NOMO-1 treated with dmso at 0.1 percent for 144 hours (cell line): ENCODE results near the gene ZNF43.
A peak's percentile ranks its signal among the peaks of the same experiment; 100 is the strongest.
"Not testable (repeated sequence)": the region's sequence is repeated elsewhere in the genome, so short reads cannot be mapped to it uniquely, and the experiment has no call there.

ENCODE experiments used
- DNase-seq: peaks from one replicate; lab custom pipeline; 2025; ENCODE audit not compliant: unreplicated experiment; lab: John Stamatoyannopoulos, UW

ZNF43 gene

DNA sequence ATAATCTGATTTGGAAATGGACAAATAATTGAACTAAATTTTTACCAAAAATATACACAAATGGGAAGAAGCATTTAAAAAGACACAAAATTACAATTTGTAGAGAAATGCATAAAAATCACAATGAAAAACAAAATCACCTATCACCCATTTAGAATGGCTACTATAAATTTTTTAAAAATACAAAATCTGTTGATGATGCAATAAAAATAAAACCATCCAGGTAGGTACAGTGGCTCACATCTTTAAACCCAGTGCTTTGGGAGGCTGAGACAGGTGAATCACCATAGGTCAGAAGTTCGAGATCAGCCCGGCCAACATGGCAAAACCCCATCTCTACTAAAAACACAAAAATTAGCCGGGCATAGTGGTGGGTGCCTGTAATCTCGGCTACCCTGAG lies 23.5 kb downstream of the ZNF43 start:
- DNase-seq, result no peak

DNA sequence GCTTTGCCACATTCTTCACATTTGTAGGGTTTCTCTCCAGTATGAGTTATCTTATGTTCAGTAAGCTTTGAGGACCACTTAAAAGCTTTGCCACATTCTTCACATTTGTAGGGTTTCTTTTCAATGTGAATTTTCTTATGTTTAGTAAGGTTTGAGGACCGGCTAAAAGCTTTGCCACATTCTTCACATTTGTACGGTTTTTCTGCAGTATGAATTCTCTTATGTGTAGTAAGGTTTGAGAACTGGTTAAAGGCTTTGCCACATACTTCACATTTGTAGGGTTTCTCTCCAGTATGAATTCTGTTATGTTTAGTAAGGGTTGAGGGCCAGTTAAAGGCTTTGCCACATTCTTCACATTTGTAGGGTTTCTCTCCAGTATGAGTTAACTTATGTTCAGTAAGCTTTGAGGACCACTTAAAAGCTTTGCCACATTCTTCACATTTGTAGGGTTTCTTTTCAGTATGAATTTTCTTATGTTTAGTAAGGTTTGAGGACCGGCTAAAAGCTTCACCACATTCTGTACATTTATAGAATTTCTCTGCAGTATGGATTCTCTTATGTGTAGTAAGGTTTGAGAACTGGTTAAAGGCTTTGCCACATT lies 27.5 kb downstream of the ZNF43 start:
- DNase-seq, result not testable (repeated sequence)

DNA sequence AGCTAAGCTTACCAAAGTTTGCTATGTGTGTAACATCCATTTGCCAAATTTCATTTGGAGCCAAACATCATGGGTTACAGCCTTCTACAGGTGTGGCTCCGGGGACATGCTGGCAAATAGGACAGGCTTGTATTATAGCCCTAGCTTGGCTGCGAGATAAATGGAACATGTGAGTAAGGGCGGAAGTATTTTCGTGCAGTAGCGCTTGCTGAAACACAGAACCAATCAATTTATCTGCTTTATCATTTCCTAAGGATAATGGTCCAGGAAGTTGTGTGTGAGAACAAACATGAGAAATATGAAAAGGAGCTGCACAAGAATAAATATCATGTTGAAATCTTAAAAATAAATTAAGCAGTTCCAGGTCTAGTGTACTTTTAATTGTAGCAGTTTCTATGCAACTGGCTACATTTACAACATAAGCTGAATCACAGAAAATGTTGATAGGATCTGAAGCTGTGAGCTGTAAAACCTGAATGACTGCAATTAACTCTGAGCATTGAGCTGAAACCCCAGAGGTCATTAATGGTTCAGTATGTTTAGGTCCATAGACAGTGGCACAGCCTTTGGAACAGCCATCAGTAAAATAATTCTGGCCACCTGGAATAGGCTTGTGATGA lies 46.4 kb downstream of the ZNF43 start:
- DNase-seq, result no peak

DNA sequence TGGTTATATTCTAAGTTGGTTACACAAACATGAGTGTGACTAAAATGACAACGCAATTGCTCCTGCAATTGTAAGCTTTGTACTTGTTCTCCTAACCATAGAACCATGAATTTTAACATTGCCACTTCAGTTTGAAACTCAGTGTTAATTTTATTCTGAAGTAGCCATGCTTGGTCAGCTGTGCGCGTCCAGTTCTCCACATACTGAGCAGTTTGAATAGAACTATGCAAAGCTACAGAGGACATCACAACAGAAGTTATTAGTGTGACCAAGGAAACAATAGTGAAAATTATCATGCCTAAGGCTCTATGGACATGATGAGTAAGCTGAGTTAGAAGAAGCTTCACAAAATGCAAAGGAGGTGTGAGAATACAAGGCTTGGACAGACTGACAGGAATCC lies 49.0 kb downstream of the ZNF43 start:
- no peak for DNase-seq

DNA sequence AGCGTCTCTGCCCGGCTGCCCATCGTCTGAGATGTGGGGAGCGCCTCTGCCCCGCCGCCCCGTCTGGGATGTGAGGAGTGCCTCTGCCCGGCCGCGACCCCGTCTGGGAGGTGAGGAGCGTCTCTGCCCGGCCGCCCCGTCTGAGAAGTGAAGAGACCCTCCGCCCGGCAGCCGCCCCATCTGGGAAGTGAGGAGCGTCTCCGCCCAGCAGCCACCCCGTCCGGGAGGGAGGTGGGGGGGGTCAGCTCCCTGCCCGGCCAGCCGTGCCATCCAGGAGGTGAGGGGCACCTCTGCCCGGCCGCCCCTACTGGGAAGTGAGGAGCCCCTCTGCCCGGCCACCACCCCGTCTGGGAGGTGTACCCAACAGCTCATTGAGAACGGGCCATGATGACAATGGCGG lies 60.2 kb downstream of the ZNF43 start:
- not testable (repeated sequence) for DNase-seq

DNA sequence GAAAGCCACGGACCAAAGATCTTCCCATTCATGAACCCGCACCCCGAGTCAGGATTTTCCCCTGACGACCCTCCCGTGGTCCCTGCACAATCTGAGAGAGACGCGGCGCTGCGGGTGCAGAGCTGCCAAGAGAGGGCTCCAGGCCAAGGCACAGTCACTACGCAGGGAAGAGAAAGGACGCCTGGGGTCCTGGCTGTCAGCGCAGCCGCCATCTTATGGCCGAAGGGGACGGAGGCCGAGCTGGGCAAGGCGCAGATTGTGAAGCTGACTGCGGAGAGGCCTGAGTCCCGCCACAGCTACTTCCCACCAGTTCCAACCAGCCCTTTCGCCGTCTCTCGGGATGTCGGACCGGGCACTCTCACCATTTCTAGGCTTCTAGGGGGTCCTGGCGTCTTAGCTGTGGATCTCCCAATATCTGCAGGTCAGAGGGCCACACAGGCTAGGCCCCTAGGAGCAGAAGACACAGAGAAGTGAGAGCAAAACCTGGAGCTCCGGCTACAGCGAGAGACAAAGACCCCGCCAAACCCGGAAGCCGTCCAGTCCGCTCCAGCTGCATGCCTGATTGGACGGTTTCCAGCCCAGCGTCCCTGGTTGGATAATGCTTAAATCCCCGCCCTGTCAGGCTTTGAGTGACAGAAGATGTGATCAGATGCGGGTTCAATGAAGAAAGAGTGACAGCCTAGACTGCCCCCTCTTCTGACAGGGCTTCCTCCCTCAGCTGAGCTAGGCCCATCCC lies 68.7 kb downstream of the ZNF43 start, which contains the start of gene ZNF100:
ZNF100 (minus strand) TSS at position 515 of the 736 bp plus-strand sequence; CDS start at position 365, 150 bp downstream.
- peak; percentile 82 for DNase-seq

DNA sequence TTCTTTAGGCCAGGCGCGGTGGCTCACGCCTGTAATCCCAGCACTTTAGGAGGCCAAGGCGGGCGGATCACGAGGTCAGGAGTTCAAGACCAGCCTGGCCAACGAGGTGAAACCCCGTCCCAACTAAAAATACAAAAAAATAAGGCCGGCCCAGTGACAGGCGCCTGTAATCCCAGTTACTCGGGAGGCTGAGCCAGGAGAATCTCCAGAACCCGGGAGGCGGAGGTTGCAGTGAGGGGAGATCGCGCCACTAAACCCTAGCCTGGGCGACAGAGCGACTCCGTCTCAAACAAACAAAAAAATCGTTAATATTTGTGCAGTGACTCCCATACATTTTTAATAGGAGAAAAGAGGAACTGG lies 69.3 kb downstream of the ZNF43 start:
- DNase-seq, result not testable (repeated sequence)

DNA sequence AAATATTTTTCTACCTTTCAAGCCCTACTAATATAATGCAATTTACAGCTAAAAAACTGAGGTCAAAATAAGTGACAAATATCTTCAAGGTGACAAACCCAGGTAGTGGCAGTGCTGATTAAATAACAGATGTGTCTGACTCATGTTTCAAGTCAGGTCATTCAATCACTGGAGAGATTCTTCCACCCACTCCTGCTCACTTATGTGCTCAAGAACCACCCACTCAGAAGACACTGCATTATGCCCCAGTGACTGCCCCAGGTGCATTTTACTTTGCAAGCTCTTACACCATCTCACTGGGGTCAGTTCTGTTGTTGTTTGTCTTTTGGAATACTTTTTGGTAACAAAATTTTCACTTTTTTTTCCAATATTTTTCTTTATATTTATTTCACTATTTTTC lies 70.8 kb downstream of the ZNF43 start:
- DNase-seq, result no peak

DNA sequence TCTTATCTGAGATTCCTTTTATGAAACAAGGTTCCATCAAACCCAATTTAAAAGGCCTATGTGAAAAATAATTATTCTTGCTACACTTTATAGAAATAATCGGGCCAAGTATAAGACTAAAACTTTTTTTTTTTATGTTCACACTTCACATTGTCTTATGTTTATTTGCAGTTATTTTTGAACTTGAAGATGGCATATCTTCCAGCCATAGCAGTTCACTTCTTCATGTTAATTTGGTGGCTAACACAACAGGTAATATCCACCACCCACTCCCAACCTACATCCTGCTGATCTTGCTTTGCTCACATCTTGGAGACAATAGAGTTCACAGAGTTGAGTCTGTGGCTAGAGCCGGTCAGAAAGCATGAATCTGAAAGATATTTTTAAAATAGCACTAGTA lies 74.4 kb downstream of the ZNF43 start:
- not testable (repeated sequence) for DNase-seq

DNA sequence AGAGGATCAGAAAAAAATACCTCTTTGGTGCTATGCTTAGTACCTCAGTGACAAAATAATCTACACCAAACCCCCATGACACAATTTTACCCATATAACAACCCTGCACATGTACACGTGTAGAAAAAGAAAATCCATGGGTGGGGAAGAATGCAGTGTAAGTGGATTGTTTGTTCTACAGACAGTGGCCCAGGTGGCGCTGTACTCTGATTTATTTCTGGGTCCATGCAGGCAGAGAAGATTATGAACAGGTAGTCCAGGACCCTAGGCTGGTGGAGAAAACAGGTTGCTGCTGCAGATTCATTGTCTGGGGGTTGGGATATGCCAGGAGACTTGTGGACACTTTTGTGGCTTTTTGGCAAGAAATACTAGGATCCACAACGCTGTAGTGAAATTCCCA lies 77.7 kb downstream of the ZNF43 start:
- DNase-seq, result no peak

DNA sequence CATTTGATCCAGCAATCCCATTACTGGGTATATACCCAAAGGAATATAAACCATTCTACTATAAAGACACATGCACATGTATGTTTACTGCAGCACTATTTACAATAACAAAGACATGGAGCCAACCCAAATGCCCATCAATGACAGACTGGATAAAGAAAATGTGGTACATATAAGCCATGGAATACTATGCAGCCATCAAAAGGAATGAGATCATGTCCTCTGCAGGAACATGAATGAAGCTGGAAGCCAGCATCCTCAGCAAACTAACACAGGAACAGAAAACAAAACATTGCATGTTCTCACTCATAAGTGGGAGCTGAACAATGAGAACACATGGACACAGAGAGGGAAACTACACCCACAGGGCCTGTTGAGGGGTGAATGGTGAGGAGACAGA lies 80.4 kb downstream of the ZNF43 start:
- not testable (repeated sequence) for DNase-seq
